Transverse colon (tissue), 4 donors: Measurements from ENCODE around the gene SERPINB5. TPM values are rescaled to one million over a fixed set of nuclear protein-coding genes. Genes with fewer than 3 reads are reported as not detected.

Source experiments
- DNase-seq: peaks from one replicate; pipeline ENCODE4 v3.0.0-alpha.2; 2019
- H3K27ac ChIP-seq, 4 donors: fragments of 200-600 bp; sonication (generic); 2 replicates each; pipeline ENCODE4 v1.5.1; 2016 to 2018; ENCODE audit warnings: inconsistent platforms in 4 of 4
- H3K27me3 ChIP-seq: fragments of 200-600 bp; sonication (generic); 2 replicates; pipeline ENCODE4 v1.5.1; 2017; ENCODE audit warnings: inconsistent platforms
- H3K36me3 ChIP-seq, 4 donors: fragments of 200-600 bp; sonication (generic); 2 replicates each; pipeline ENCODE4 v1.5.1; 2017 to 2019; ENCODE audit warnings: inconsistent platforms in 4 of 4
- H3K4me1 ChIP-seq, 4 donors: fragments of 200-600 bp; sonication (generic); 2 replicates each; pipeline ENCODE4 v1.5.1; 2017 to 2020; ENCODE audit warnings: inconsistent platforms in 4 of 4
- H3K4me3 ChIP-seq, 4 donors: fragments of 200-600 bp; sonication (generic); 1 replicate in 1 of 4; 2 replicates in 3 of 4; pipeline versions ENCODE4 v1.5.1 to v1.6.1; 2017 to 2019; ENCODE audit warnings: inconsistent platforms in 4 of 4
- H3K9me3 ChIP-seq, 2 donors: fragments of 200-600 bp; sonication (generic); 2 replicates each; pipeline ENCODE4 v1.5.1; 2017 to 2019; ENCODE audit warnings: inconsistent platforms in 2 of 2
- EP300 ChIP-seq: sonication (generic); formaldehyde crosslinking; IDR thresholded peaks from one replicate; pipeline ENCODE4 v1.6.1; 2017; ENCODE audit warnings: antibody characterized with exemption, low read depth
- POLR2A ChIP-seq: fragments of 450-650 bp; IDR thresholded peaks from one replicate; pipeline ENCODE4 v1.6.1; 2016; ENCODE audit warnings: antibody characterized with exemption, mild to moderate bottlenecking, moderate library complexity
- POLR2AphosphoS5 ChIP-seq, 3 donors: sonication (generic); formaldehyde crosslinking; IDR thresholded peaks; one replicate each; pipeline ENCODE4 v1.6.1; 2016; ENCODE audit warnings: antibody characterized with exemption in 3 of 3
- WGBS, 2 donors: methylation state at CpG; one replicate each; pipeline ENCODE4 v1.1.5; 2018; ENCODE audit warnings: low coverage in 1 of 2; 5-methylcytosine and 5-hydroxymethylcytosine counted together
- in situ Hi-C, 4 donors: fragments of 200-750 bp; cut with MboI; loops; one replicate each; pipeline versions ENCODE4 v1.15.0 to v1.15.1; 2017; ENCODE audit warnings: low sequenced_read_pairs in 3 of 4, low pct_ligation_motif_present in 1 of 4, low pct_unique_long_range_greater_than_20kb in 1 of 4
- intact Hi-C: fragments of 100-400 bp; cut with DNase I; formaldehyde crosslinking; loops from one replicate; pipeline ENCODE4 v1.15.1; 2023; ENCODE audit warnings: low total_unique reads
- total RNA-seq, 4 donors: library from RNA; depleted of rRNA; stranded (reverse); fragments of >200 nt; gene quantifications; one replicate each; pipeline ENCODE4 v1.1.0, GENCODE V29; 2016
- TF ChIP-seq, protein P1 (sequence below), 5 experiments: fragments of 200-600 bp in 3 of 5; fragments of 450-650 bp in 2 of 5; sonication (generic) in 3 of 5; IDR thresholded peaks; 1 replicate in 2 of 5; 2 replicates in 3 of 5; pipeline ENCODE4 v1.5.1; 2016 to 2017; ENCODE audit warnings: antibody characterized with exemption in 5 of 5, inconsistent platforms in 3 of 5, mild to moderate bottlenecking in 2 of 5, moderate library complexity in 1 of 5

SERPINB5 gene
- total RNA-seq, 4 donors from 2014 or later: 0.79 to 3.6 (median 1.2) TPM

GRCh38 chr18:63495675-63496074 lies 18.9 kb downstream of the SERPINB5 start:
- no peaks in the 10 kb centered on the region for H3K27me3 ChIP-seq
- 74 to 77% methylated on average over 2 of the region's 2 CpGs for WGBS, 2 donors
- H3K27ac ChIP-seq: no peak overlapping the region
- H3K36me3 ChIP-seq: no peaks in the 10 kb centered on the region
- H3K4me1 ChIP-seq: no peaks in the 10 kb centered on the region
- TF ChIP-seq, protein P1, sequence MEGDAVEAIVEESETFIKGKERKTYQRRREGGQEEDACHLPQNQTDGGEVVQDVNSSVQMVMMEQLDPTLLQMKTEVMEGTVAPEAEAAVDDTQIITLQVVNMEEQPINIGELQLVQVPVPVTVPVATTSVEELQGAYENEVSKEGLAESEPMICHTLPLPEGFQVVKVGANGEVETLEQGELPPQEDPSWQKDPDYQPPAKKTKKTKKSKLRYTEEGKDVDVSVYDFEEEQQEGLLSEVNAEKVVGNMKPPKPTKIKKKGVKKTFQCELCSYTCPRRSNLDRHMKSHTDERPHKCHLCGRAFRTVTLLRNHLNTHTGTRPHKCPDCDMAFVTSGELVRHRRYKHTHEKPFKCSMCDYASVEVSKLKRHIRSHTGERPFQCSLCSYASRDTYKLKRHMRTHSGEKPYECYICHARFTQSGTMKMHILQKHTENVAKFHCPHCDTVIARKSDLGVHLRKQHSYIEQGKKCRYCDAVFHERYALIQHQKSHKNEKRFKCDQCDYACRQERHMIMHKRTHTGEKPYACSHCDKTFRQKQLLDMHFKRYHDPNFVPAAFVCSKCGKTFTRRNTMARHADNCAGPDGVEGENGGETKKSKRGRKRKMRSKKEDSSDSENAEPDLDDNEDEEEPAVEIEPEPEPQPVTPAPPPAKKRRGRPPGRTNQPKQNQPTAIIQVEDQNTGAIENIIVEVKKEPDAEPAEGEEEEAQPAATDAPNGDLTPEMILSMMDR (IDR thresholded peaks at IDR 0.05): no peak
- no peak for TF ChIP-seq POLR2A
- no peak for TF ChIP-seq EP300
- no peak for TF ChIP-seq POLR2AphosphoS5 (IDR thresholded peaks at IDR 0.05)
- no peaks in the 10 kb centered on the region for H3K9me3 ChIP-seq
- DNase-seq: no peak
- in situ Hi-C loops (no loop called here), intact Hi-C loops (no loop called here)
- no peak overlapping the region for H3K4me3 ChIP-seq

DNA sequence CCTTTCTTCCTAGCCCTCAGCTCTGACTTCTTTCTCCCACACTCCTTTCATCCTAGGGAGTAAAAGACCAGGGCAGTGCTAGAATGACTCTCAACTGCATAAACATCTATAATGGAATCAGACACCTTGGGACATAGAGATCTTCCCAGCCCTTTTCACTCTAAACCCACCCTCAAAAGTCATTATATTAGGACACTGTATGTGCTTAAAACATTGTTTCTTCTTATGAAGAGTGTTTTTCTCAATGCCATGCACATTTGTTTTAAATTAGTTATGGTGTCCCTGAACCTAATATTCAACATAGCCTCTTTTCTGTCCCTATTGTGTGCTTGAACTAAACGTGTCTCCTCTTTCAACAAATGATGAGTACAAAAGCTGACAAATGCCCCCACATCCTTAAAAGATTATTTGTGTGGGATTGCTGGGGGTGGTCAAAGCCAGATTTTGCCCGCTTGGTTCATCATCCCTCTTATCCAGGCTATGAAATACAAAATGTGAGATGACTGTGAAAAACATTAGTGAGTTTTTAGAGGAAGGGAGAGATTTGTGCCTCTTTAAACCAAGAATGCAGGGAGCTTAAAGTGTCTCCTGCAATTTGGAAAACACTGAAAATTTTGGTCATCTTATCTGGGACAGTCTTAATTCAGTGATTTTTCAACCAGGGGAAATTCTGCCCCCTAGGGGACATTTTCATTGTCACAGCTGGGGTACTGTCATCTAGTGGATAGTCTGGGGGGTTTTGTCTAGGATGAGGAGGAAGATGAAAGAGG lies 29.0 kb downstream of the SERPINB5 start:
- in situ Hi-C loops (loop anchor here (25.0 kb wide), 3 partner anchors 332 to 482 kb away; partner anchors contain the start of gene HMSD (in 1 of the 4)), intact Hi-C loops (no loop called here)
- H3K9me3 ChIP-seq: no peaks in the 10 kb centered on the region
- TF ChIP-seq POLR2A (no peak), POLR2AphosphoS5 (IDR thresholded peaks at IDR 0.05) (no peak)
- TF ChIP-seq, protein P1 (IDR thresholded peaks at IDR 0.05): peak; percentile 53 to 64 (median 59)
- no peaks in the 10 kb centered on the region for H3K4me1 ChIP-seq
- H3K27me3 ChIP-seq: no peaks in the 10 kb centered on the region
- no peaks in the 10 kb centered on the region for H3K36me3 ChIP-seq
- WGBS, 2 donors: 50 to 60% methylated on average over 1 to 2 of the region's 2 CpGs
- no peak overlapping the region for H3K4me3 ChIP-seq
- H3K27ac ChIP-seq: no peak overlapping the region
- peak; percentile 28 for DNase-seq

- TF ChIP-seq POLR2AphosphoS5 (IDR thresholded peaks at IDR 0.05) (no peak), EP300 (no peak), POLR2A (no peak)
- TF ChIP-seq, protein P1 (IDR thresholded peaks at IDR 0.05): no peak
- H3K27me3 ChIP-seq: no peaks in the 10 kb centered on the region
- H3K36me3 ChIP-seq: no peaks in the 10 kb centered on the region
- H3K4me3 ChIP-seq: no peak overlapping the region
- H3K9me3 ChIP-seq: no peaks in the 10 kb centered on the region
- intact Hi-C loops: no loop called here
- H3K4me1 ChIP-seq: no peaks in the 10 kb centered on the region
- no peak for DNase-seq
- no peak overlapping the region for H3K27ac ChIP-seq
- 47 to 80% methylated on average over 1 to 3 of the region's 3 CpGs for WGBS, 2 donors
- in situ Hi-C loops: loop anchor here (25.0 kb wide), 3 partner anchors 331 to 481 kb away; partner anchors contain the start of gene HMSD (in 1 of the 4)
Measured at GRCh38 chr18:63506336-63506646, 29.5 kb downstream of the SERPINB5 start.

DNA sequence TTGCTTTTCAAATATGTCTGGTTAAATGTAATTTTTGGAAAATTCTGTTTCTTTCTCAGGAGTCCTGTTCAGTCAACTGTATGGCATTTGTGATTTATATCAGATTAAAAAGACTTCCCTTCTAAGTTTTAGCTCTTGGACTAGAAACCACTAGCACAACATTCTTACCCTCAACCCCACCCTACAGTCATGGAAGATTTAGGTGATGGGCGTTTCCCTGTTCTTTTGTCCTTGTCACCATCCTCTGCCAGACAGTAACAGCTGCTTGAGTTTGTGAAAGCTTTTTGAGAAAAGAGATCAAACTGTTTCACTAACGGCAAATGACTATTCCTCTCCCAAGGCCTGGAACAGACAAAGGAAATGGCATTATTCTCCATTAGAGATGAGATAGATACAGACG lies 31.8 kb downstream of the SERPINB5 start:
- WGBS, 2 donors: 35 to 76% methylated on average over 2 to 3 of the region's 3 CpGs
- Histone ChIP-seq H3K27me3 (no peaks in the 10 kb centered on the region), H3K27ac (no peak overlapping the region), H3K4me3 (no peak overlapping the region), H3K9me3 (no peaks in the 10 kb centered on the region), H3K36me3 (no peaks in the 10 kb centered on the region), H3K4me1 (no peaks in the 10 kb centered on the region)
- intact Hi-C loops: no loop called here
- in situ Hi-C loops: loop anchor here (25.0 kb wide), 3 partner anchors 329 to 479 kb away; partner anchors contain the start of gene HMSD (in 1 of the 4)
- TF ChIP-seq POLR2A (no peak), EP300 (no peak), POLR2AphosphoS5 (IDR thresholded peaks at IDR 0.05) (no peak)
- TF ChIP-seq, protein P1 (IDR thresholded peaks at IDR 0.05): no peak
- no peak for DNase-seq
